ENCODE measurements around the gene AUH.
"Not testable (repeated sequence)": the region's sequence is repeated elsewhere in the genome, so short reads cannot be mapped to it uniquely, and the experiment has no call there.

The AUH gene

GRCh38 chr9:91207729-91208418, 153.8 kb downstream of the AUH start:
- DNase-seq (ENCODE audit: low read depth) = no peak

GRCh38 chr9:91207397-91207728, 154.4 kb downstream of the AUH start:
- no peak for DNase-seq (ENCODE audit: low read depth)

GRCh38 chr9:91206806-91207205, 154.9 kb downstream of the AUH start:
- no peak for DNase-seq (ENCODE audit: low read depth)

- DNase-seq (ENCODE audit: low read depth) = no peak
Observed at GRCh38 chr9:91202736-91203283, 158.9 kb downstream of the AUH start.

- no peak for DNase-seq (ENCODE audit: low read depth)
Observed at GRCh38 chr9:91200692-91201336, 160.9 kb downstream of the AUH start.

- no peak for DNase-seq (ENCODE audit: low read depth)
Observed at GRCh38 chr9:91199739-91200497, 161.8 kb downstream of the AUH start.

- DNase-seq (ENCODE audit: low read depth) = not testable (repeated sequence)
Observed at GRCh38 chr9:91198881-91199280, 162.8 kb downstream of the AUH start.

- DNase-seq (ENCODE audit: low read depth) = no peak
Observed at GRCh38 chr9:91198405-91198804, 163.3 kb downstream of the AUH start.

- DNase-seq (ENCODE audit: low read depth) = no peak
Observed at GRCh38 chr9:91197232-91198181, 164.2 kb downstream of the AUH start.

- no peak for DNase-seq (ENCODE audit: low read depth)
Observed at GRCh38 chr9:91196103-91196950, 165.4 kb downstream of the AUH start.

- no peak for DNase-seq (ENCODE audit: low read depth)
Observed at GRCh38 chr9:91195372-91196012, 166.2 kb downstream of the AUH start.

GRCh38 chr9:91193658-91194391, 167.9 kb downstream of the AUH start:
- peak; percentile 14 for DNase-seq (ENCODE audit: low read depth)

GRCh38 chr9:91193087-91193657, 168.5 kb downstream of the AUH start:
- DNase-seq (ENCODE audit: low read depth) = peak; percentile 10

GRCh38 chr9:91192381-91193086, 169.2 kb downstream of the AUH start:
- DNase-seq (ENCODE audit: low read depth) = no peak

- DNase-seq (ENCODE audit: low read depth) = no peak
Observed at GRCh38 chr9:91191411-91192380, 170.0 kb downstream of the AUH start.

- no peak for DNase-seq (ENCODE audit: low read depth)
Observed at GRCh38 chr9:91190062-91190461, 171.7 kb downstream of the AUH start.

All from T-helper 22 cell (primary cell).